Spleen (tissue), 11 donors: ENCODE results near the gene NHERF1. TPM values are rescaled to one million over a fixed set of nuclear protein-coding genes. Genes with fewer than 3 reads are reported as not detected.

Source experiments
- DNase-seq: peaks from one replicate; pipeline ENCODE4 v3.0.0-alpha.2; 2020
- H3K27ac ChIP-seq, 8 donors: fragments of 200-600 bp; sonication (generic) in 7 of 8; 1 replicate in 4 of 8; 2 replicates in 4 of 8; pipeline versions ENCODE4 v1.5.0 to v1.8.0; 2016 to 2021; ENCODE audit warnings: inconsistent platforms in 4 of 8, mild to moderate bottlenecking in 4 of 8, moderate library complexity in 1 of 8
- H3K27me3 ChIP-seq, 7 donors: fragments of 200-600 bp; sonication (generic) in 6 of 7; replicated peaks in 1 of 7; 1 replicate in 4 of 7; 2 replicates in 3 of 7; pipeline versions ENCODE4 v1.5.0 to v1.8.0; 2016 to 2021; ENCODE audit warnings: inconsistent platforms in 3 of 7, mild to moderate bottlenecking in 1 of 7
- H3K36me3 ChIP-seq, 6 donors: fragments of 200-600 bp; sonication (generic) in 5 of 6; 1 replicate in 4 of 6; 2 replicates in 2 of 6; pipeline versions ENCODE4 v1.5.0 to v1.8.0; 2016 to 2021; ENCODE audit warnings: inconsistent platforms in 2 of 6
- H3K4me1 ChIP-seq, 6 donors: fragments of 200-600 bp; sonication (generic) in 5 of 6; 1 replicate in 3 of 6; 2 replicates in 3 of 6; pipeline versions ENCODE4 v1.5.0 to v1.8.0; 2016 to 2021; ENCODE audit warnings: inconsistent platforms in 3 of 6
- H3K4me3 ChIP-seq, 8 donors: fragments of 200-600 bp; sonication (generic) in 7 of 8; 1 replicate in 4 of 8; 2 replicates in 4 of 8; pipeline versions ENCODE4 v1.5.0 to v1.8.0; 2016 to 2021; ENCODE audit warnings: inconsistent platforms in 4 of 8, mild to moderate bottlenecking in 4 of 8, moderate library complexity in 2 of 8
- H3K9me3 ChIP-seq, 8 donors: fragments of 200-600 bp; sonication (generic) in 7 of 8; 1 replicate in 4 of 8; 2 replicates in 4 of 8; pipeline versions ENCODE4 v1.5.0 to v1.8.0; 2016 to 2021; ENCODE audit warnings: inconsistent platforms in 4 of 8
- POLR2A ChIP-seq, 3 donors: fragments of 450-650 bp; IDR thresholded peaks; one replicate each; pipeline ENCODE4 v1.5.1; 2017; ENCODE audit warnings: antibody characterized with exemption in 3 of 3, mild to moderate bottlenecking in 1 of 3
- POLR2AphosphoS5 ChIP-seq, 3 donors: sonication (generic); formaldehyde crosslinking; IDR thresholded peaks; one replicate each; pipeline ENCODE4 v1.5.1; 2017; ENCODE audit warnings: antibody characterized with exemption in 3 of 3
- WGBS, 5 donors: extraction: QIAGEN DNeasy Blood & Tissue Kit in 3 of 5; methylation state at CpG; one replicate each; pipeline versions ENCODE4 v1.1.5 to v1.1.7; 2013 to 2018; 5-methylcytosine and 5-hydroxymethylcytosine counted together
- intact Hi-C: fragments of 100-400 bp; cut with DNase I; formaldehyde crosslinking; loops from one replicate; pipeline ENCODE4 v1.15.0; 2023; ENCODE audit warnings: low total_unique reads
- polyA plus RNA-seq, 3 donors: library from polyadenylated mRNA; stranded (reverse); fragments of 200-250 nt; gene quantifications; one replicate each; pipeline ENCODE4 v1.2.1, GENCODE V29; 2013
- total RNA-seq, 7 donors: library from RNA; depleted of rRNA in 3 of 7; stranded (reverse); fragments of >200 nt in 3 of 7; fragmentation: NEBNext Ultra II Directional in 4 of 7; extraction: Animal tissue kit (Norgen Biotek cat#: 25700) in 4 of 7; gene quantifications; one replicate each; pipeline versions ENCODE4 v1.1.0 to v1.2.1, GENCODE V29; 2016 to 2021
- TF ChIP-seq, protein P1 (sequence below), 11 experiments: fragments of 200-600 bp in 7 of 11; fragments of 450-650 bp in 4 of 11; sonication (generic) in 4 of 11; IDR thresholded peaks in 8 of 11; conservative IDR thresholded peaks in 3 of 11; 1 replicate in 7 of 11; 2 replicates in 4 of 11; pipeline versions ENCODE4 v1.4.0 to v1.8.0; 2016 to 2021; ENCODE audit warnings: antibody characterized with exemption in 11 of 11, inconsistent platforms in 4 of 11, mild to moderate bottlenecking in 1 of 11
- donor health status: healthy with polysubstance abuse.
- donor health status: DM: no; HTN: no; CAD: no; lungs with moderate emphysema.
- donor health status: DM: no; HTN: no; CAD: no.
- donor health status: Bipolar disorder and iron deficiency.
- donor health status: healthy.
- donor health status: DM: no; HTN: no; CAD: no.
- donor health status: DM: yes; HTN: yes; CAD: no.

The NHERF1 gene
- total and polyA plus RNA-seq, 10 donors = 28.7 to 85.6 (median 52.0) TPM

GRCh38 chr17:74777901-74778515 is 29.6 kb downstream of the NHERF1 start:
- no peak for DNase-seq
- TF ChIP-seq, protein P1, sequence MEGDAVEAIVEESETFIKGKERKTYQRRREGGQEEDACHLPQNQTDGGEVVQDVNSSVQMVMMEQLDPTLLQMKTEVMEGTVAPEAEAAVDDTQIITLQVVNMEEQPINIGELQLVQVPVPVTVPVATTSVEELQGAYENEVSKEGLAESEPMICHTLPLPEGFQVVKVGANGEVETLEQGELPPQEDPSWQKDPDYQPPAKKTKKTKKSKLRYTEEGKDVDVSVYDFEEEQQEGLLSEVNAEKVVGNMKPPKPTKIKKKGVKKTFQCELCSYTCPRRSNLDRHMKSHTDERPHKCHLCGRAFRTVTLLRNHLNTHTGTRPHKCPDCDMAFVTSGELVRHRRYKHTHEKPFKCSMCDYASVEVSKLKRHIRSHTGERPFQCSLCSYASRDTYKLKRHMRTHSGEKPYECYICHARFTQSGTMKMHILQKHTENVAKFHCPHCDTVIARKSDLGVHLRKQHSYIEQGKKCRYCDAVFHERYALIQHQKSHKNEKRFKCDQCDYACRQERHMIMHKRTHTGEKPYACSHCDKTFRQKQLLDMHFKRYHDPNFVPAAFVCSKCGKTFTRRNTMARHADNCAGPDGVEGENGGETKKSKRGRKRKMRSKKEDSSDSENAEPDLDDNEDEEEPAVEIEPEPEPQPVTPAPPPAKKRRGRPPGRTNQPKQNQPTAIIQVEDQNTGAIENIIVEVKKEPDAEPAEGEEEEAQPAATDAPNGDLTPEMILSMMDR (IDR thresholded peaks at IDR 0.05 in 8 of 11, conservative IDR thresholded peaks at IDR 0.05 in 3 of 11) = no peak
- TF ChIP-seq POLR2A (IDR thresholded peaks at IDR 0.05) (no peak), POLR2AphosphoS5 (IDR thresholded peaks at IDR 0.05) (no peak)
- intact Hi-C loops = no loop called here
- Histone ChIP-seq H3K36me3 (peaks cover 0 to 26% (median 10%) of the 10 kb centered on the region in 6 donors), H3K27me3 (no peaks in the 10 kb centered on the region), H3K9me3 (no peaks in the 10 kb centered on the region), H3K27ac (peak overlapping the region in 3 of 8 donors; percentile 12 to 85 (median 82)), H3K4me3 (no peak overlapping the region), H3K4me1 (peaks cover 33 to 87% (median 63%) of the 10 kb centered on the region in 6 donors)
- WGBS, 5 donors = 56 to 89% (median 63%) methylated on average over 6 of the region's 6 CpGs

GRCh38 chr17:74778960-74779359 is 30.5 kb downstream of the NHERF1 start:
- H3K36me3 ChIP-seq = peaks cover 0 to 18% (median 1%) of the 10 kb centered on the region in 6 donors
- WGBS, 5 donors = 35 to 66% (median 45%) methylated on average over 5 of the region's 5 CpGs
- H3K9me3 ChIP-seq = no peaks in the 10 kb centered on the region
- peaks cover 33 to 82% (median 60%) of the 10 kb centered on the region in 6 donors for H3K4me1 ChIP-seq
- intact Hi-C loops = no loop called here
- no peak for DNase-seq
- no peaks in the 10 kb centered on the region for H3K27me3 ChIP-seq
- peak overlapping the region in 7 of 8 donors; percentile 73 to 90 (median 82) for H3K27ac ChIP-seq
- no peak for TF ChIP-seq POLR2A (IDR thresholded peaks at IDR 0.05)
- TF ChIP-seq, protein P1 (IDR thresholded peaks at IDR 0.05 in 8 of 11, conservative IDR thresholded peaks at IDR 0.05 in 3 of 11) = no peak
- TF ChIP-seq POLR2AphosphoS5 (IDR thresholded peaks at IDR 0.05) = no peak
- H3K4me3 ChIP-seq = peak overlapping the region in 1 of 8 donors; percentile 50

GRCh38 chr17:74779501-74779900 is 31.1 kb downstream of the NHERF1 start:
- intact Hi-C loops = no loop called here
- Histone ChIP-seq H3K4me1 (peaks cover 33 to 82% (median 58%) of the 10 kb centered on the region in 6 donors), H3K27ac (peak overlapping the region in 7 of 8 donors; percentile 73 to 90 (median 82)), H3K36me3 (peaks cover 0 to 14% (median 0%) of the 10 kb centered on the region in 6 donors), H3K27me3 (no peaks in the 10 kb centered on the region), H3K4me3 (peak overlapping the region in 1 of 8 donors; percentile 50), H3K9me3 (no peaks in the 10 kb centered on the region)
- DNase-seq = no peak
- TF ChIP-seq POLR2A (IDR thresholded peaks at IDR 0.05) = no peak
- TF ChIP-seq POLR2AphosphoS5 (IDR thresholded peaks at IDR 0.05) = no peak
- TF ChIP-seq, protein P1 (IDR thresholded peaks at IDR 0.05 in 8 of 11, conservative IDR thresholded peaks at IDR 0.05 in 3 of 11) = no peak
- 45 to 64% (median 56%) methylated on average over 8 of the region's 8 CpGs for WGBS, 5 donors

GRCh38 chr17:74779948-74780400 is 31.5 kb downstream of the NHERF1 start:
- WGBS, 5 donors = 15 to 29% (median 20%) methylated on average over 10 to 11 of the region's 11 CpGs
- Histone ChIP-seq H3K36me3 (peaks cover 0 to 14% (median 0%) of the 10 kb centered on the region in 6 donors), H3K27ac (peak overlapping the region; percentile 31 to 90 (median 80)), H3K4me3 (peak overlapping the region in 1 of 8 donors; percentile 50), H3K4me1 (peaks cover 30 to 82% (median 53%) of the 10 kb centered on the region in 6 donors), H3K9me3 (no peaks in the 10 kb centered on the region), H3K27me3 (no peaks in the 10 kb centered on the region)
- TF ChIP-seq, protein P1 (IDR thresholded peaks at IDR 0.05 in 8 of 11, conservative IDR thresholded peaks at IDR 0.05 in 3 of 11) = peak in 1 of 11 experiments; percentile 16
- TF ChIP-seq POLR2AphosphoS5 (IDR thresholded peaks at IDR 0.05) (peak; percentile 37 to 91 (median 82)), POLR2A (IDR thresholded peaks at IDR 0.05) (no peak)
- intact Hi-C loops = loop anchor here (5.0 kb wide), 1 partner anchor 38 kb away; no protein-coding TSS in a partner anchor
- DNase-seq = peak; percentile 92
